Measurements from ENCODE around the gene MMP25.
"Not testable (repeated sequence)": the region's sequence is repeated elsewhere in the genome, so short reads cannot be mapped to it uniquely, and the experiment has no call there.

Gene MMP25

DNA sequence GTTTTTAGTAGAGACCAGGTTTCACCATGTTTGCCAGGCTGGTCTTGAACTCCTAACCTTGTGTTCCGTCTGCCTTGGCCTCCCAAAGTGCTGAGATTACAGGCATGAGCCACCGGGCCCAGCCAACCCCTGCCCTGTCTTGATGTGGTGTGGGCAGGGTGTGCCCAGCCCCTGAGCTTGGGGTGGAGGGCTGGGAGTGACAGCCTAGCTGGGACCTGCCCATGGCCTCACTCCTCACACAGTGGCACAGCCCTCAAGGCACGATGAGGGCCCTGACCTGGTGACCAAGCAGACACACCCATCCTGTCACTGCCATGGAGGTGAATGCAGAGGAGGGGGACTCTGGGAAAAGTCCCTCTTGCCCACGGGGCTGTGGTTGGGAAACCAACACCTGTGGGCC, 22.1 kb downstream of the MMP25 start:
- no peak overlapping the region for H3K27ac ChIP-seq
- TF ChIP-seq, protein P1, sequence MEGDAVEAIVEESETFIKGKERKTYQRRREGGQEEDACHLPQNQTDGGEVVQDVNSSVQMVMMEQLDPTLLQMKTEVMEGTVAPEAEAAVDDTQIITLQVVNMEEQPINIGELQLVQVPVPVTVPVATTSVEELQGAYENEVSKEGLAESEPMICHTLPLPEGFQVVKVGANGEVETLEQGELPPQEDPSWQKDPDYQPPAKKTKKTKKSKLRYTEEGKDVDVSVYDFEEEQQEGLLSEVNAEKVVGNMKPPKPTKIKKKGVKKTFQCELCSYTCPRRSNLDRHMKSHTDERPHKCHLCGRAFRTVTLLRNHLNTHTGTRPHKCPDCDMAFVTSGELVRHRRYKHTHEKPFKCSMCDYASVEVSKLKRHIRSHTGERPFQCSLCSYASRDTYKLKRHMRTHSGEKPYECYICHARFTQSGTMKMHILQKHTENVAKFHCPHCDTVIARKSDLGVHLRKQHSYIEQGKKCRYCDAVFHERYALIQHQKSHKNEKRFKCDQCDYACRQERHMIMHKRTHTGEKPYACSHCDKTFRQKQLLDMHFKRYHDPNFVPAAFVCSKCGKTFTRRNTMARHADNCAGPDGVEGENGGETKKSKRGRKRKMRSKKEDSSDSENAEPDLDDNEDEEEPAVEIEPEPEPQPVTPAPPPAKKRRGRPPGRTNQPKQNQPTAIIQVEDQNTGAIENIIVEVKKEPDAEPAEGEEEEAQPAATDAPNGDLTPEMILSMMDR (IDR thresholded peaks at IDR 0.05) = no peak
- no peak for TF ChIP-seq ZFX (IDR thresholded peaks at IDR 0.05; ENCODE audit: borderline replicate concordance)

GRCh38 chr16:3069146-3069545, 22.8 kb downstream of the MMP25 start:
- H3K27ac ChIP-seq = not testable (repeated sequence)

- TF ChIP-seq, protein P1 (IDR thresholded peaks at IDR 0.05) = no peak
- TF ChIP-seq ZFX (IDR thresholded peaks at IDR 0.05; ENCODE audit: borderline replicate concordance) = no peak
- no peak overlapping the region for H3K27ac ChIP-seq
Observed at GRCh38 chr16:3070608-3071111, 24.3 kb downstream of the MMP25 start.

DNA sequence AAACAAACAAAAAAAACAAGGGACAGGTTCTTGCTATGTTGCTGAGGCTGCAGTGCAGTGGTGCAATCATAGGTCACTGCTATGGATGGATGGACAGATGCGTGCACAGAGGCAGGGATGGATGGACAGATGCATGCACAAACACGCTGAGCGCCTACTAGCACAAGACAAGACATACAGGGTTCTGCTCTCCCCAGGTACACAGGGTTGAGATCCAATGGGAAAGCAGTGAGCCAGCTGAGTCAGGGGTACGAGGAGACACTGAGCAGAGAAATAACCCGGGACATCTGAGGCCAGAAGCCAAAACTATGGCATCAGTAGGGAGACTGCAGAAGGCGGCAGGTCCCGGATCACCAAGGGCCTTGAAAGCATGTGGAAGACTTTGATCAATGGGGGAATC, 25.3 kb downstream of the MMP25 start:
- TF ChIP-seq, protein P1 (IDR thresholded peaks at IDR 0.05) = no peak
- no peak for TF ChIP-seq ZFX (IDR thresholded peaks at IDR 0.05; ENCODE audit: borderline replicate concordance)
- no peak overlapping the region for H3K27ac ChIP-seq

DNA sequence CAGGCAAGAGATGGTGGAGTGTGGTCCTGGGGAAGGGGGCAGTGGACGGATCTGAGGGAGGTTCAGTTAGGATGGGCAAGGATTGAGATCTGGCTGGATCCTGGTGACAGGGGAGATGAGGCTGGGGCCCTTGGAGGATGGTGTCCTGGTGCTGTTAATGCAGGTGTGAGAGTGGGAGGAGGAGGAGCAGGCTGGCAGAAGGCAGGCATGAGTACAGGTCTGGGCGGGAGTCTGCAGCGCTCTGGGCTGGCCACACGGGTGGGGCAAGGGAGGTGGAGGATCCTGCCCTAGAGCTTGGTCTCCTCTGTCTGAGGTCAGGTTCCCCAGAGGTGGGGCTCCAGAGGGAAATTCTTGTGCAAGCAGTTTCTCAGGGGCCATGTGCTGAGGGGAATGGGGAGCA, 25.8 kb downstream of the MMP25 start:
- not testable (repeated sequence) for H3K27ac ChIP-seq

- not testable (repeated sequence) for H3K27ac ChIP-seq
Observed at GRCh38 chr16:3072576-3073263, 26.4 kb downstream of the MMP25 start.

DNA sequence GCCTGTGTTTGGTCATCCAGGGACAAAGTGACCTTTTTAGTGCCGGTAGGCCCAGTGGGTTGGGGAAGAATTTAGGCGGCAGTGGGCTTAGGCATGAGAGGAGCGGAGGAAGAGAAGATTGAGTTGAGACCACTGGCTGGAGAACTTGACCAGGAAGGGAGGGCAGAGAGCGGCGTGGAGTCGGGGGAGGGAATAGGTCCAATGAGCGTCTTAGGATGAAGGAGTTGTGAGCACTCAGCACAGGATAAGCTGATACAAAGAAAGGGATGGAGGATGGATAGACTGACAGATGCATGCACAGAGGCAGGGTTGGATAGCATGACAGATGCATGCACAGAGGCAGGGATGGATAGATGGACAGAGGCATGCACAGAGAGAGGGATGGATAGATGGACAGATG, 27.1 kb downstream of the MMP25 start:
- H3K27ac ChIP-seq = no peak overlapping the region
- no peak for TF ChIP-seq ZFX (IDR thresholded peaks at IDR 0.05; ENCODE audit: borderline replicate concordance)
- TF ChIP-seq, protein P1 (IDR thresholded peaks at IDR 0.05) = no peak

DNA sequence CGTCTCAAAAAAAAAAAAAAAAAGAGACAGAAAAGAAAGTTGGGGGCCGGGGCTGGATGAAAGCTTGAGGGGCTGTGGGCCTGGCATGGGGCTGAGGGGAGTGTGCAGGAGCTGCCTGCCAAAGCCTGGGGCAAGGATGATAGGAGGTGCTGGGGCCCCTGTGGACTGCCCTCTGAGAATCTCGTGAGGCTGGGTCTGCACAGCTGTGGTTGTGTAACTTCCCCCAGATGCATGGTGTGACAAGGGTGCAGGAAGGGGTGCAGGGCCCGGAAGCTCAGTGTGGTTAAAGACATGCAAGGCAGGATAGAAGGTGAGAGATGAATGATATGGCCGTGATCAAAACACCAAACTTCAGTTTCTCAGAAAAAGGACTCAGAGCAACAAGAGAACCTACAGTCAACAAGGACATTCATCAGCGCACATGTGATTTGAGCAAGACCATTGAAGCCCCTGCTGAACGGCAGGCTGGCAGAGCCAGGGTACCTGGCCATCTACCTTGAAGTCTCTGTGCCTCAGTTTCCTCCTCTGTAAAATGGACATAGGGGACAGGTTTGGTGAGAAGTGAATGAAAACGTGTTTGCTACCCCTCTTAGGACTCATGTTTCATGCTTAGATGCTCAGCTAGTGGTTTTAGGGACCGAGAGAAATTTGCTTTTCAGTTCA, 28.6 kb downstream of the MMP25 start:
- H3K27ac ChIP-seq = no peak overlapping the region
- no peak for TF ChIP-seq ZFX (IDR thresholded peaks at IDR 0.05; ENCODE audit: borderline replicate concordance)
- TF ChIP-seq, protein P1 (IDR thresholded peaks at IDR 0.05) = no peak

DNA sequence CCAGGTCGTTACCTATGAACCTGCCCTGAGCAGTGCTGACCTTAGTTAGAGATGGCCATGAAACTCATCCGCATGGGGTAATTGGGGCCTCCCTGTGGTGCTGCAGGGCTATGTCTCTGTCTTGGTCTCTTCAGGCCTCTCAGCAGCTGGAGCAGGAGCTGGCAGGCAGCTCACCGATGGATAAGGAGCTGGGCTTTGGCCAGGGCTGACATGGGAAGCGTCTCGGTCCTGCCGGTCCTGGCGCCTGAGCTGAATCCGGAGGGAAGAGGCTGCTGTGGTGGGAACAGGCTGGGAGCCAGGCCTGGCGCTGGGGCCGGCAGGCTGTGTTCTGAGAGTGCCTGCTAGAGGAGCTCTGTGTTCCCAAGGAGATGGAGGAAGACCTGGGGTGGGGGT, 29.2 kb downstream of the MMP25 start:
- TF ChIP-seq ZFX (IDR thresholded peaks at IDR 0.05; ENCODE audit: borderline replicate concordance) = no peak
- TF ChIP-seq, protein P1 (IDR thresholded peaks at IDR 0.05) = no peak
- no peak overlapping the region for H3K27ac ChIP-seq

DNA sequence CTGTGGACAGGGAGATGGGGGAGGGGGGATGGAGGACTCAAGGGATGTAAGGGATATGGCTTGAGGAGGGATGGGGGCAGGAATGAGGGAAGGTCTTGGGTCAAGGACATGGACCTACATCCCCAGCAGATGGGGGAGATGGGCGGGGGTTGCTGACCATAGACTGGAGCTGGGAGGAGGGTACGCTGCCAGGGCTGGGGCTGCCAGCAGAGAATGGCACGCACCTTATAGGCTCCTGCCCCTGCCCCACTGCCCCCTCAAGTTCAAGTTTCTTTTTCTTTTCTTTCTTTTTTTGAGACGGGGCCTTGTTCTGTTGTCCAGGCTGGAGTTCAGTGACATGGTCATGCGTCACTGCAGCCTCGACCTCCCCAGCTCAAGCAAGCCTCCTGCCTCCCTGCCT, 29.6 kb downstream of the MMP25 start:
- not testable (repeated sequence) for H3K27ac ChIP-seq

Measured in 22Rv1 (cell line).